DMS53 treated with DMSO at 0.1 percent for 48 hours (cell line): Measurements from ENCODE around the gene CADM4.
"Not testable (repeated sequence)": the region's sequence is repeated elsewhere in the genome, so short reads cannot be mapped to it uniquely, and the experiment has no call there.

Experiments
- DNase-seq: peaks from one replicate; lab custom pipeline; 2025; ENCODE audit not compliant: unreplicated experiment; lab: John Stamatoyannopoulos, UW

The CADM4 gene

DNA sequence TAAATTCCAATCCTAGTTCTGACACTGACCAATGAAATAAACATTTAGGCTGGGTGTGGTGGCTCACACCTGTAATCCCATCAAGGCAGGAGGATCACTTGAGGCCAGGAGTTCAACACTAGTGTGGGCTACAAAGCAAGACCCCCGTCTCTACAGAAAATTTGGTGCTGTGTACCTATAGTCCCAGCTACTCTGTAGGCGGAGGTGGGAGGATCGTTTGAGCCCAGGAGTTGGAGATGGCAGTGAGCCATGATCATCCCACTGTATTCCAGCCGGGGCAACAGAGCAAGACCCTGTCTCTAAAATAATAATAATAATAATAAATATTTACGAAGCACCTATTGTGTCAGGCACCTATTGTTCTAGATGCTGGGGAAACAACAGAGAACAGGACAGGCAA is 50.4 kb downstream of the CADM4 start:
- DNase-seq, result no peak

DNA sequence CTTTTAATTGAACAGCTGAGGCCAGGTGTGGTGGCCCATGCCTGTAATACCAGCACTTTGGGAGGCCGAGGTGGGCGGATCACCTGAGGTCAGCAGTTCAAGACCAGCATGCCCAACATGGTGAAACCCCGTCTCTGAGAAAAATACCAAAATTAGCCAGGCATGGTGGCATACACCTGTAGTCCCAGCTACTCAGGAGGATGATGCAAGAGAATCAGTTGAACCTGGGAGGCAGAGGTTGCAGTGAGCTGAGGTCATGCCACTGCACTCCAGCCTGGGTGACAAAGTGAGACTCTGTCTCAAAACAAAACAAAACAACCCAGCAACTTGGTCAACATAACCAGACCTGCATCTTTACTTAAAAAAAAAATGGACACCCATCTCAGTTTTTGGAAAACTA is 52.6 kb downstream of the CADM4 start:
- DNase-seq, result not testable (repeated sequence)

DNA sequence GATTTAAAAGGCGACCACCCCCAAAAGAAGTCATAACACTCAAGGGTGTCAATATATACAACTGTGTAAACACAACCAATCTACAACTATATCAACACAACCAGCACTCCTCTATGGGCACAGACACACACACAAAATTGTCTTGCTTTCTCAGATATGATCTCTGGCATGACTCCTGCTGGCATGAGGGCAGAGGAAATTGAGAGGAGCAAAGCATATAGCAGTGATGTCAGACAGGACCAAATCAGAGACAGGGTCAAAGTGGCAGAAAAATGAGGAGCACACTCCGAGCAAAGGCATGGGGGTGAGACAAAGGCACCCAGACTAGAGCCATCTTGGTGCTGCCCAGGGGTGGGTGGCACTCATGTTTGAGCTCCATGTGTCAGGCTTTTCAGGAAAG is 53.3 kb downstream of the CADM4 start:
- no peak for DNase-seq

DNA sequence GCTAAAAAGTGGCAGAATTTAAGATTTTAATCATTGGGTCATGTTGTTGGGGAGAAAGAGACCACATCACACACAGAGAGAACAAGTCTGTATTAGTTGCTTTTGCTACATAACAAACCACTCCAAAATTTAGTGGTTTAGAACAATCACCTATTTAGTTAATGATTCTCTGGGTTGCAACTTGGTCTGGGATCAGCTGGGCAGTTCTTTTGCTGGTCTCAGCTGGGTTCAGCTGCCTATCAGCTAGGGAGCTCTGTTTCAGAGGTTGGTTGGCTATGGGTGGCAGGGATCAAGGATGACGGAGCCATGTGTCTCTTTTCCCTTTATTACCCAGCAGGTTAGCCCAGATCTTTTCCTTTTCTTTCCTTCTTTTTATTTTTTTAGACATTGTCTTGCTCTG is 55.2 kb downstream of the CADM4 start:
- no peak for DNase-seq

DNA sequence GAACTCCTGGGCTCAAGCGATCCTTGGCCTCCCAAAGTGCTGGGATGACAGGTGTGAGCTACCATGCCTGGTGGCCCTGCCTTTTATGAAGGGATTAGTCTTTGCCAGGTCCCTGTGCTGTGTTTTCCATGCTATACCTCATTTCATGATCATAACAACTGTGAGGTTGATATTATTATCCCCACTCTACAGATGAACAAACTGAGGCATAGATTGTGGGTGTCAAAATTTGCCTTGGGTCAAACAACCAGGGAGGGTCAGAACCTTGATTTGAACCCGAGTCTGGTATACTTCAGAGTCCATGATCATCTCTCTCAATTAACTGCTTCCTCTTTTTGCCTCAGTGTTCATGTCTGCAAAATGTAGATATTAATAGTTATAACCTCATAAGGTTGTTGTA is 57.2 kb downstream of the CADM4 start:
- no peak for DNase-seq

DNA sequence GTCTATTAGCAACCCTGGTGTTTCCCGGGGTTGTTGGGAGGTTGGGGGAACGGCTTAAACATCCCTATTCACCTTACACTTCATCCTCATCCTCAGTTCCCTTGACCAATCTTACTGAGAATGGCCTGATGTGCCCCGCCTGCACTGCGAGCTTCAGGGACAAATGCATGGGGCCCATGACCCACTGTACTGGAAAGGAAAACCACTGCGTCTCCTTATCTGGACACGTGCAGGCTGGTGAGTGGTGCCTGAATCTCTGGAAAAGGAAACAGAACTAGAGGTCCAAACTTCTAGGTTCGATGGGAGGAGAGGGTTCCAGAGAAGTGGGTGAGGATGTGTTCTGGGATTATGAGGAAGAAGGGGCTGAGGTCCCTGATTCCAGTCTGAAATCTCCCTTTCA is 58.2 kb downstream of the CADM4 start:
- DNase-seq, result no peak

DNA sequence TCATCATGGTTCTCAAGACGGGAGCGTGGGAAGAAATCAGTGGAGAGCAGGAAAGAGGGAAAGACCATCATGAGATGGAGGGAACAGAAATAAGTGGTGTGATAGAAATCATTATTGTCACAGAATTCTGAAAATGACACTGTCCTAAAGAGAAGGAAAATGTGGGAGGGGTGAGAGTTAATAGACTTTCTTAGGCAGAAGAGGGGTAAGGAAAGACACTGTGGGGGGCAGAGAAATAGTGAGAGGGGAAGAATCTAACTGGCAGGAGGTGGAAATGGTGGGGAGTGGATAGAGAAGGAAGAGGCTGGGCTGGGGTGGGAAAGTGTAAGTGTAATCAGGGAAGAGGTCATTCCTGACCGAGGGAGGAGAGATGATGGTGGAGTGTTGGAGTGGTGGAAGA is 60.9 kb downstream of the CADM4 start:
- no peak for DNase-seq

DNA sequence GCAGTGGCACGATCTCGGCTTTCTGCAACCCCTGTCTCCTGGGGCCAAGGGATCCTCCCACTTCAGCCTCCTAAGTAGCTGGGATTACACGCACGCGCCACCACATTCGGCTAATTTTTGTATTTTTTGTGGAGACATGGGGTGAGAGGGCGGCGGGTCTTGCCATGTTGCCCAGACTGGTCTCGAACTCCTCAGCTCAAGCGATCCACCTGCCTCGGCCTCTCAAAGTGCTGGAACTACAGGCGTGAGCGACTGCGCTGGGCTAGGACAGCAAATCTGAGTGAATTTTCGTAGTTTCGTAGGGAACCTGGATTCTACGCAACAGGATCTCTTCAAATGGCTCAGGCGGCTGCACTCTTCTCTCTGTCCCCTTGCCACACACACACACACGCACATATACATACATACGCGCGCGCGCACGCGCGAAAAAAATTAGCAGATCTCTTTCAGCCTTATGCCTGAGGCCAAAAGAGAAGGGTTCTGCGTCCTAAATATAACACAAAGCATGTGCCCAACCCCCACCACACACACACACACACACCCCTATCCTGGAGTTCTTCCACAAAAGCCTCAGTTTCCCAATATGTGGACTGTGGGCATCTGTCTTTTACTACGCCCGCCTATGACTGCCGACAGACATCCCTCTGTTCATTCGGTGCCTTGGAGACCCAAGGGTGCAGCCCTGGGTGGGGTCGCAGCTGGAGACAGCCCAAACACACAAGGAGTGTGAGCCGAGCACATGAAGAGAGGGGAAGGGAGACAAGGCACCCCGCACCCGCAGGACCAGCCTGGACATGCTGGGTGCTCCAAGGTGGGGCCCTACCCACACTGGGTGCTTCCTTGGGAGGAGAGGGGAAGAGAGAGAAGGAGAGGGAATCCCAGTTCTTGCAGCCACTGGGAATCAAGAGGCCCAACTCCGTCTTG is 63.4 kb downstream of the CADM4 start:
- peak; percentile 14 for DNase-seq

DNA sequence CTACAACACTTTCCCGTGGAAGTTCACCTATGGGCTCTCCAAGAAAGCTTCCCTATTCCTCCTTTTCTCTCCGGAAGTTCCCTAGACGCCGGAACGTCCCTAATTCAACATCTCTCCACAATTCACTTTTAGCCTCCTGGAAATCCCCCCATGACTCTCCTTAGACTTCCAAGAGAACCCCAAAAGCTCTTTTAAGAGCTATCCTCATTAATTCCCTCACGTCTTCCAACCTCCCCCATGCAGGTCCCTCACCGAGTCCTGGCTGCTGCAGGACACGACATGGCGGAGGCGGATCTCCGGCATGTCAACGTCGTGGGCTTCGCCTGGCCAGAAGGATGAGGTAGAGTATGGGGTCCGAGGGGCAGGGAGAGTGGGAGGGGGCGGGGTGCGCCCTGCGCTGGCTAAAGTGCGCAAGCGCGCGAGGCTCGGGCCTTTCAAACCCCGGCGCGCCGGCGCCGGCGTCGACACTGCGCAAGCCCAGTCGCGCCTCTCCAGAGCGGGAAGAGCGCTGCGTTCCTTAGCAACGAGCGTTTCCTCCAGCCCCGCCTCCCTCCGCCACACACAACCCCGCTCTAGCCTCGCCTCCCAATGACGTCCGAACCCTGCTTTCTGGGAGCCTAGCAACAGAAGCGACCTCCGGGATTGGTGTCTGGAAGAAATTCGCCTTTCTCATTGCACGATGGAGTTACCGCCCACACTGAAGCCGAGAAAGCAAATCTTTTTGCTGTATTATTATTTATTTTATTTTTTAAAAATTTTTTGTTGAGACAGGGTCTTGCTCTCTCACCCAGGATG is 64.3 kb downstream of the CADM4 start, which contains the start of the genes PINLYP and XRCC1:
Gene PINLYP (plus strand): TSS at position 646 of the 795 bp plus-strand sequence. CDS start 1,391 bp downstream, outside the sequence.
Gene XRCC1 (minus strand): TSS at position 372 of the 795 bp plus-strand sequence. CDS start 69 bp downstream, at position 303.
- peak; percentile 91 for DNase-seq

DNA sequence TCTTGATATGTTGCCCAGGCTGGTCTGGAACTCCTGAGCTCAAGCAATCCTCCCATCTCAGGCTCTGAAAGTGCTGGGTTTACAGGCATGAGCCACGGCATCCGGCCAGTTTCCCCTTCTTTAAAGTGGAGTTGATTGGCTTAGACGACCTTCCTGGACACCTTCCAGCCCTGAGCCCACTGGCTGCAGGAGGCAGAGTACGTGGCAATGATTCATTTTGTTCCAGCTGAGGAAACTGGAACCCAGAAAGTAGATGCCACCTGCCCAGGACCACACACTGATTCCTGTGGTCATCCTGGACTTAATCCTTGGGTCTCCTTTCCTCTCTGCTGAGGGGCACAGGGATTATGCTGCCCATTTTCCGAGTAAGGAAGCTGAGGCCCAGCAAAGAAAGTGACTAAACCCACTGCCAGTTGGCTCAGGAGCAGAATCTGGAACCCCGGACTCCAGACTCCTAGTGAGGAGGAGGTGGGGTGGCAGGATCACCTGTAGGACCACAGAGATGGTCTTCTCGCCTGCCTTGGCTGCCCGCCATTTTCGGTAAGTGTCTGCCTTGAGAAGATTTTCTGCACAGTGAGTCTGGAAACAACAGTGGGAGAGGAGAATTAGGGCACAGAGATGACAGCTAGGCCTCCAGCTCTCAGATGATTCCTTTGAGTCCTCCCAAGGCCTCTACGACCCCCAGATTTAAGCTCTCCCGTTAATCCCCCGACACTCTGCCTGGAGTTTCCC is 65.1 kb downstream of the CADM4 start:
- DNase-seq, result no peak
